NT2/D1 (cell line): Measurements from ENCODE around the gene TMBIM1.

Experiments used
- DNase-seq: peaks from one replicate; pipeline ENCODE4 v3.0.0-alpha.2; 2011; ENCODE audit warnings: low read depth, low spot score
- H3K27me3 ChIP-seq: 2 replicates; pipeline ENCODE4 v1.6.0; 2011; ENCODE audit warnings: mild to moderate bottlenecking; ENCODE audit not compliant: insufficient read length, insufficient read depth
- H3K36me3 ChIP-seq: 2 replicates; pipeline ENCODE4 v1.6.1; 2011; ENCODE audit warnings: mild to moderate bottlenecking, low read length, mixed read lengths; ENCODE audit not compliant: insufficient read depth, insufficient read length
- H3K4me1 ChIP-seq: 2 replicates; pipeline ENCODE4 v1.5.1; 2011; ENCODE audit not compliant: insufficient read depth, insufficient read length
- H3K4me3 ChIP-seq: 2 replicates; pipeline ENCODE4 v1.5.1; 2011; ENCODE audit warnings: low read depth; ENCODE audit not compliant: insufficient read length
- H3K9ac ChIP-seq: 2 replicates; pipeline ENCODE4 v1.6.0; 2011; ENCODE audit warnings: low read depth; ENCODE audit not compliant: insufficient read length
- H3K9me3 ChIP-seq: 2 replicates; pipeline ENCODE4 v1.5.1; 2011; ENCODE audit warnings: mild to moderate bottlenecking, low read length; ENCODE audit not compliant: insufficient read depth
- SUZ12 ChIP-seq: IDR thresholded peaks from 2 replicates; pipeline ENCODE4 v1.6.1; 2011; ENCODE audit not compliant: insufficient read length, insufficient read depth; ENCODE audit errors: extremely low read depth
- YY1 ChIP-seq: IDR thresholded peaks from 2 replicates; pipeline ENCODE4 v1.6.1; 2011; ENCODE audit not compliant: insufficient read length, insufficient read depth
- ZNF274 ChIP-seq: IDR thresholded peaks from 2 replicates; pipeline ENCODE4 v1.6.1; 2011; ENCODE audit warnings: mild to moderate bottlenecking, low read depth, low read length

TMBIM1 gene, protein sequence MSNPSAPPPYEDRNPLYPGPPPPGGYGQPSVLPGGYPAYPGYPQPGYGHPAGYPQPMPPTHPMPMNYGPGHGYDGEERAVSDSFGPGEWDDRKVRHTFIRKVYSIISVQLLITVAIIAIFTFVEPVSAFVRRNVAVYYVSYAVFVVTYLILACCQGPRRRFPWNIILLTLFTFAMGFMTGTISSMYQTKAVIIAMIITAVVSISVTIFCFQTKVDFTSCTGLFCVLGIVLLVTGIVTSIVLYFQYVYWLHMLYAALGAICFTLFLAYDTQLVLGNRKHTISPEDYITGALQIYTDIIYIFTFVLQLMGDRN

DNA sequence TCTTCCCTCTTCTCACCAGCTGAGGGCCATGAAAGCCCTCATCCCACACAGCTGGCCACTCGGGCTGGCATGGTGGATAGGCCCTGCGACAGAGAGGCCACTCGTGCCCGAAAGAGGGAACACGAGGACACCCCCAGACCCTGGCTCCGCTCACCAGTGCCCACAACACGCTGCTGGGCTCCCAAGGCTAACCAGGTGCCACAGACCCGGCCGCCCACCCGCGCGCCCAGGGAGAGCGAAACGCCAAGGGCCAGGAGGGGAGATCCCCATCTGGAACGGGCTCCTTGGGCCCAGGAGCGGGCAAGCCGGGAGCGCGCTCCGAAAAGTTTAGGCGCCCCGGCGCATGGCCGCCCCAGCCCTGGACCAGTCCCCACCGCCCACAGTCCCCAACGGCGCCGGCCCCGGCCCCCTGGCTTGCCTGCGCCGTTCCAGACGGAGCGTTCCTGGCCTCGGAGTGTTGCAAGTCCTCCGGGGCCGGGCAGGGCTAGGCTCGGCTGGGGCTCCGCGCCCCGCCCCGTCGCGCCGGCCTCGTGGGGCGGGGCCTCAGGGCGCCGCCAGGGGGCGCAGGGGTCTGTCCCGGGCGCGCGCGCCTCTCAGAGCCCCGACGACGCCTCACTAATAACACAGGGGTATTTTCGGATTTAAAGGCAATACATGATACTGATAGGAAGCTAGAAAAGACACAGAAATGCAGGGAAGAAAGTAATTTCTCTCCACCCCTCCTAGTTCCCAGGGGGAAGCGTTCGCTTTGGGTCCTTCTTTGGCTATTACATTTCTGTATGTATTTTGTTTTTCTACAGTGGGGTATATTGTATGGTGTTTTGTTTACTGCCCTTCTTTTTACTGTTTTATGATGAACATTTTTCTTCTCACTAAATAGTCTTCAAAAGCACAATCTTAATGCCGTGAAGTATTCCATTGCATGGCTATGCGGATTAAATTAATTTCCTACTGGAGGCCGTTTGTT, at the start of gene TMBIM1:
Gene TMBIM1, minus strand, starts transcription at position 456 of the 967 bp plus-strand sequence. CDS start 10,362 bp downstream, outside the sequence.
- TF ChIP-seq SUZ12: no peak
- no peak for TF ChIP-seq YY1
- no peak for TF ChIP-seq ZNF274
- peak within 1 kb of the TSS; percentile 84 for H3K9ac ChIP-seq
- peaks cover 10% of the 10 kb centered on the region for H3K4me1 ChIP-seq
- no peaks in the 10 kb centered on the region for H3K9me3 ChIP-seq
- DNase-seq: no peak
- H3K36me3 ChIP-seq: peaks cover 6% of the 10 kb centered on the region
- peak within 1 kb of the TSS; percentile 67 for H3K4me3 ChIP-seq
- H3K27me3 ChIP-seq: no peaks in the 10 kb centered on the region

GRCh38 chr2:218341381-218341780, 49.1 kb upstream of the TMBIM1 start:
- Histone ChIP-seq H3K27me3 (no peaks in the 10 kb centered on the region), H3K4me1 (peaks cover 12% of the 10 kb centered on the region), H3K4me3 (no peak overlapping the region), H3K36me3 (peaks cover 42% of the 10 kb centered on the region), H3K9me3 (no peaks in the 10 kb centered on the region), H3K9ac (no peak overlapping the region)
- TF ChIP-seq SUZ12 (no peak), YY1 (no peak), ZNF274 (no peak)
- DNase-seq: no peak

- Histone ChIP-seq H3K4me3 (no peak overlapping the region), H3K9me3 (no peaks in the 10 kb centered on the region), H3K9ac (no peak overlapping the region), H3K36me3 (peaks cover 35% of the 10 kb centered on the region), H3K4me1 (peaks cover 12% of the 10 kb centered on the region), H3K27me3 (no peaks in the 10 kb centered on the region)
- DNase-seq: no peak
- TF ChIP-seq YY1 (no peak), SUZ12 (no peak), ZNF274 (no peak)
Observed at GRCh38 chr2:218340656-218341055, 48.4 kb upstream of the TMBIM1 start.

- Histone ChIP-seq H3K4me3 (no peak overlapping the region), H3K27me3 (no peaks in the 10 kb centered on the region), H3K9me3 (no peaks in the 10 kb centered on the region), H3K4me1 (peaks cover 6% of the 10 kb centered on the region), H3K36me3 (peaks cover 3% of the 10 kb centered on the region), H3K9ac (no peak overlapping the region)
- TF ChIP-seq SUZ12: no peak
- no peak for TF ChIP-seq YY1
- TF ChIP-seq ZNF274: no peak
- no peak for DNase-seq
Observed at GRCh38 chr2:218334531-218334930, 42.2 kb upstream of the TMBIM1 start.

GRCh38 chr2:218332920-218333645, 40.8 kb upstream of the TMBIM1 start:
- H3K27me3 ChIP-seq: no peaks in the 10 kb centered on the region
- H3K9ac ChIP-seq: peak overlapping the region; percentile 26
- peaks cover 9% of the 10 kb centered on the region for H3K4me1 ChIP-seq
- TF ChIP-seq YY1 (no peak), SUZ12 (no peak), ZNF274 (no peak)
- H3K9me3 ChIP-seq: no peaks in the 10 kb centered on the region
- no peak for DNase-seq
- no peak overlapping the region for H3K4me3 ChIP-seq
- peaks cover 3% of the 10 kb centered on the region for H3K36me3 ChIP-seq

GRCh38 chr2:218332288-218332687, 40.0 kb upstream of the TMBIM1 start:
- no peak overlapping the region for H3K9ac ChIP-seq
- no peak for TF ChIP-seq SUZ12
- no peak for TF ChIP-seq ZNF274
- no peak for TF ChIP-seq YY1
- peaks cover 3% of the 10 kb centered on the region for H3K36me3 ChIP-seq
- H3K4me3 ChIP-seq: no peak overlapping the region
- no peaks in the 10 kb centered on the region for H3K9me3 ChIP-seq
- H3K27me3 ChIP-seq: no peaks in the 10 kb centered on the region
- peaks cover 9% of the 10 kb centered on the region for H3K4me1 ChIP-seq
- no peak for DNase-seq
